NCI-H82 treated with DMSO at 0.1 percent for 48 hours (cell line): ENCODE results near the gene KLHDC7B.

Experiments used
- DNase-seq: peaks from one replicate; lab custom pipeline; 2025; ENCODE audit not compliant: unreplicated experiment; lab: John Stamatoyannopoulos, UW

The KLHDC7B gene

DNA sequence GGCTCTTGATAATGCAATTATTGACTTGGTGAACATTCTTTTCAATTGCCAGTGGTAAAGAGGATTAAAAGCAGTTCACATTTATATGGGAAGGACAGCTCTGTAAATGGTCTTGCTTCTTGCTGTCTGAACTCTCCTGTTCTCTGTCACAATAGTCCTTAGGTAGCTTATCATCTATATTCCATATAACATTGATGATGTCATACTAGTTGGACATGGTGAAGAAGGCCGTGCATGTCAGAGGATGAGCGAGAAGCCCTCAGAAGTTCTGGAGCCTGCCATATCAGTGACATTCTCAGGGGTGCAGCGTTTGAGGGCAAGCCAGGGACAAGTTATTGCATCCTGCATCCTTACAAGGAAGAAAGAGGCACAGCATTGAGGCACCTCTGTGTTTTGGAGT lies 39.5 kb downstream of the KLHDC7B start:
- no peak for DNase-seq

DNA sequence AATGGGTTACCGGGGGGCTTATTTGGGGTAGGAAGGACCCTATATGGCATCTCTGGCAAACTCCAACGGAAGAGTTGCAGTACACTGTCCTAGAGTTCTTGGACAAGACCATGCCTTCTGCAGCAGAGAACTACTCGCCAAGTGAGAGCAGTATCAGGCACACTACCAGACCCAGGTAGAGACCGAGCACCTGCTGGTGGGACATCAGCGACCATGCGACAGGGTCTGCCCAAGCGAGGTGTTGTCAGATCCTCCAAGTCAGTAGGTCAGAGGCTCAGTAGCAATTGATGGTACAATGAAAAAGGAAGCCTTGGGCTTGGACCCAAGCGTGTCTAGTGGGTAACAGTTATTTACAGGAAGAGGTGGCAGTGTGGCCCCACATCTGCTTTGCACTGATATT lies 40.1 kb downstream of the KLHDC7B start:
- no peak for DNase-seq

DNA sequence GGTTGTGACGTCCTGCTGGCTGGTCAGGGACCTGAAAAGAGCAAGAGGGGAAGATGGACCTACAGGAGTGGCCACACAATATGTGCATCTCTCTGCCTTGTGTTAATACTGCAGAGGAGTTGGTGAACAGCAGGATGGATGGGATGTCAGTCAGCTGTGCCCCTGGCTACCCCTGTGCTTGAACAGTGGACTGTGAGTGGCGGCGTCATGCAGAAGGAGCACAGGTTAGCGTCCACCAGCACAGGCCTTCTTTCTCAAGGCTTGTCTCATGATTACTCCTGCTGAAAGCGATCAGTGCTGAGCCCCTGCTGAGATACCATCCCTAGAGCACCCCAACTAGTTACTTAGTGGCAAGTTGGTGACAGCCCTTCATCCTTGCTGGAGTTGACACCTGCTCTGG lies 40.7 kb downstream of the KLHDC7B start:
- DNase-seq: no peak

DNA sequence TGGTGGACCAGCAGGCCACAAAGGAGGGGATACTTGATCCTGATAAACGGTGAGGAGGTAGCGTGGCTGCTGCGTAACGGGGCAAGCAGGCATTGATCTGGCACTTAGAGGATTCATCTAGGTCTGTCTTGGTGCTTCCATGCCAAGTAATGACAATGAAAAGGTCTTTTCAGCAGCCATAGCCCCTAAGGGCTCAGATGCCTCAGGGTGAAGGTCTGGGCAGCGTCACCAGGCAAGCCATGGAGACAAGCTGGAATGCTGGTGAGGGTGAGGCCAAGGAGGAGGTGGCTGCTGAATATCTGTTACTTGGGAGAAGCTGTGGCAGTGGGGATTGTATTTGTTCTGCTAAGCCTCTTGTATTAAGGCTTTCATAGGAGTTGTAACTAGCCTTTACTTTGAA lies 41.7 kb downstream of the KLHDC7B start:
- DNase-seq: no peak

DNA sequence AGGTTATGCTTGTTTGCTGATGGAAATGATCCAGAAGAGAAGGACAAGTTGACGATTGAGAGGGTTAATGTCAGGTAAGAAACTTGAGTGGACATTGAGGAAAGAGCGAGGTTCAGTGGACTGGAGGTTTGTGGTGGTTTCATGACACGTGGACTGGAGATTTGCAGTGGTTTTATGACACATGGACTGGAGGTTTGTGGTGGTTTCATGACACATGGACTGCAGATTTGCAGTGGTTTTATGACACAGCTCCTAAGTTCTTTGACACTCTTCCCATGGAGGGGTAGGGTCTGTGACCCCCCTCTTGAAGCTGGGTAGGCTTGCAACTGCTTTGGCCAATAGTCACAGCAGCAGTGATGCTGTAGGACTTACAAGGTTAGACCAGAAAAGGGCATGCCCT lies 49.5 kb downstream of the KLHDC7B start:
- DNase-seq: no peak

DNA sequence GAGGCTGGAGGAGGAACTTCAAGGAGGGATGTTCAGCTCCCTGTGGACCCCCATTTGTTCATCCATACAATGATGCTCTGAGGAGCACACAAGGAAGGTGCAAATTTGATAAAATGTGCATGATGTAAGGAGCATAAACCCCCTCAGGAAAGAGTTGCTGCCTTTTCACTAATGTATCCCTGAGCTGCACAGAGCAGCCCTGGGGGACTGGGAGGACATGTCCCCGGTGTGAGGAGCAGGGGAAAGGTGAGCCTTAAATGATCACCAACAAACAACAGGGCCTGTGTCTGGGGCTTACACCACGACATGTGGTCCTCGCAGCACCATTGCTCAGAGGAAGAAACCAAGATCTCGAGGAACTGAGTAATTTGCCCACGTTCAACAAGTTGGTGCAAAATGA lies 51.4 kb downstream of the KLHDC7B start:
- DNase-seq: no peak

DNA sequence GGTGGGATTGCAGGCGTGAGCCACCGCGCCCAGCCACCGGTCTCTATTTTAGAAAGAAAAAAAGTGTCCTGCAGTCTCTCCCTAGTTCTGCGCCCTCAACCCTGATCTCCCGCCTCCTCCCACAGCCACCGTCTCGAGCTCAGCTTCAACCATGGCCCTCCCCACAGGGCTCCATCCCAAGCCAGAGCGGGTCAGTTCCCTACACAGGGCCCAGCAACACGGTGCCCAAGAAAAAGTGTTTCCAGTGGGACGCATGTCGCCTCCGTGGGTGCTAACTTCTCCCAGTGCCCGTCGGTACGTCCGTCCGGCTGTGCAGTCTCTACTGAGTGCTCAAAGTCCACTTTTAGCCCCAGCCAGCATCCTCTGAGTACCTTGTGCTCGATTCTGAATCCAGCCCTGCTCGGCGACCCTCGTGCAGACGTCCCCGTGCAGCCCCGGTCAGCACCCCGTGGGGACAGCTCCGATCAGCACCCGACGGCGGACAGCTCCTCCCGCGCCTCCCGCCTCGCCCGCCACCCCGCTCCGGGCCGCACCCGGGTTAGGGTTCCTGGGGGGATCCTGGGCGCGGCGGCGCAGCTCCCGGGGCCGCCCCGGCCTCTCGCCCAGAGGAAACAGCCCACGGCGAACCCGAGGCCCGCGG lies 54.2 kb downstream of the KLHDC7B start:
- DNase-seq: no peak

DNA sequence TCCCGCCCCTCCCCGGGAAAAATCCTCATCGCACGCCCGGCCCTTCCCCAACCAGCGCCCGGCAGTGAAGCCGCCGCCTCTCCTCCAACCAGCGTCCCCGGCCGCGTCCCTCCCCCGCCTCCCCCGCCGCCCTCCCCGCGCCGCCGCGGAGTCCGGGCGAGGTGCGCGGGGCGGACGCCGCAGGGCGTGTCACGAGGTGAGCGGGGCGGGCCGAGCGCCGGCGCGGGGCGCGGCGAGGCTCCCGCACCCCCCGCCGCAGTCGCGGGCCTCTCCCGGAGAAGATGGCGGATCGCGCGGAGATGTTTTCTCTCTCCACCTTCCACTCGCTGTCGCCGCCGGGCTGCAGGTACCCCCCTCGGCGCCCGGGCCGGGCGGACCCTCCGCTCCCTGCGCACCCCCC lies 54.8 kb downstream of the KLHDC7B start, which contains the start of gene MAPK8IP2:
MAPK8IP2 (plus strand) TSS at position 256 of the 400 bp plus-strand sequence; CDS start at position 282, 26 bp downstream.
- DNase-seq: no peak
